Tibial artery (tissue), 4 donors: Measurements from ENCODE around the gene MRPL18.

Experiments used
- DNase-seq, 2 donors: peaks; one replicate each; pipeline ENCODE4 v3.0.0-alpha.2; 2019
- H3K27ac ChIP-seq, 2 donors: fragments of 200-600 bp; sonication (generic) in 1 of 2; 1 replicate in 1 of 2; 2 replicates in 1 of 2; pipeline ENCODE4 v1.5.1; 2018 to 2019; ENCODE audit warnings: mild to moderate bottlenecking in 1 of 2
- H3K27me3 ChIP-seq, 2 donors: fragments of 200-600 bp; sonication (generic) in 1 of 2; one replicate each; pipeline versions ENCODE4 v1.5.1 to v1.6.0; 2016 to 2019
- H3K36me3 ChIP-seq, 3 donors: fragments of 200-600 bp; sonication (generic) in 2 of 3; one replicate each; pipeline ENCODE4 v1.5.1; 2016 to 2019; ENCODE audit warnings: mild to moderate bottlenecking in 2 of 3
- H3K4me1 ChIP-seq, 4 donors: fragments of 200-600 bp; sonication (generic) in 2 of 4; 1 replicate in 3 of 4; 2 replicates in 1 of 4; pipeline ENCODE4 v1.5.1; 2016 to 2019
- H3K4me3 ChIP-seq, 2 donors: fragments of 200-600 bp; sonication (generic) in 1 of 2; 1 replicate in 1 of 2; 2 replicates in 1 of 2; pipeline ENCODE4 v1.5.1; 2018 to 2019; ENCODE audit warnings: mild to moderate bottlenecking in 2 of 2
- H3K9me3 ChIP-seq, 3 donors: fragments of 200-600 bp; sonication (generic) in 1 of 3; one replicate each; pipeline ENCODE4 v1.5.1; 2016 to 2019
- intact Hi-C: fragments of 100-400 bp; cut with DNase I; formaldehyde crosslinking; loops from one replicate; pipeline ENCODE4 v1.15.0; 2023; ENCODE audit warnings: low total_unique reads
- TF ChIP-seq, protein P1 (sequence below), 2 experiments: fragments of 200-600 bp in 1 of 2; fragments of 450-650 bp in 1 of 2; IDR thresholded peaks; one replicate each; pipeline ENCODE4 v1.5.1; 2017 to 2019; ENCODE audit warnings: antibody characterized with exemption in 2 of 2, mild to moderate bottlenecking in 1 of 2, moderate library complexity in 1 of 2

Gene MRPL18

DNA sequence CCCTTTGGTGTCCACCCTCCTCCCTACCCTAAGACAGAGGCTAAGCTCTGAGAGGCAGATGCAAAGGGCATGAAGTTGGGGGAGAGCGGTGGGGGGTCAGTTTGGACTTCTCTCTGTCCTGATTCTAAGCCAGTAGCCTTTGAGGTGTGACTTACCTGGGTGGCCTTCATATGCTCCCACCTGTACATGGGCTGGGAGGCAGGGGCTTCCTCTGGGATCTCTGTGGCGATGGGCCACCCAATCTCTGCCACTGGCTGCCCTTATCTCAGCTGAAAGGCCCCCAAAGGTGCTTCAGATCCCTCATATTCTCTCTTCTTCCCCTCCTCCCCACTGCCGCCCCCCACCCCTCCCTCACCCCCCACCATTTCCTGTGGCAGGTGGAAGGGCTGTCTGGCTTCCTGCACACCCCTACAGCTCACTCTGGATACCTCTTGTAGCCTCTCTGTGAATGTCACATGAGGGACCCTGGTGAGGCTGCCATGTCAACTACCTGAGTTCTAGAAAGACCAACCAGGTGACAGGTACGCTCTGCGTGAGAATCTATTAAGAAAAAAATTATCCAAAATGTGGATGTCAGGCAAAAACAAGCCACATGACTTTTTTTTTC, 43.8 kb downstream of the MRPL18 start:
- intact Hi-C loops = loop anchor here (5.0 kb wide), 1 partner anchor 42 kb away; the partner anchor contains the start of gene MRPL18
- Histone ChIP-seq H3K4me1 (peaks cover 0 to 53% (median 18%) of the 10 kb centered on the region in 4 donors), H3K4me3 (no peak overlapping the region), H3K9me3 (no peaks in the 10 kb centered on the region), H3K27me3 (no peaks in the 10 kb centered on the region), H3K36me3 (no peaks in the 10 kb centered on the region), H3K27ac (peak overlapping the region in 1 of 2 donors; percentile 12)
- TF ChIP-seq, protein P1, sequence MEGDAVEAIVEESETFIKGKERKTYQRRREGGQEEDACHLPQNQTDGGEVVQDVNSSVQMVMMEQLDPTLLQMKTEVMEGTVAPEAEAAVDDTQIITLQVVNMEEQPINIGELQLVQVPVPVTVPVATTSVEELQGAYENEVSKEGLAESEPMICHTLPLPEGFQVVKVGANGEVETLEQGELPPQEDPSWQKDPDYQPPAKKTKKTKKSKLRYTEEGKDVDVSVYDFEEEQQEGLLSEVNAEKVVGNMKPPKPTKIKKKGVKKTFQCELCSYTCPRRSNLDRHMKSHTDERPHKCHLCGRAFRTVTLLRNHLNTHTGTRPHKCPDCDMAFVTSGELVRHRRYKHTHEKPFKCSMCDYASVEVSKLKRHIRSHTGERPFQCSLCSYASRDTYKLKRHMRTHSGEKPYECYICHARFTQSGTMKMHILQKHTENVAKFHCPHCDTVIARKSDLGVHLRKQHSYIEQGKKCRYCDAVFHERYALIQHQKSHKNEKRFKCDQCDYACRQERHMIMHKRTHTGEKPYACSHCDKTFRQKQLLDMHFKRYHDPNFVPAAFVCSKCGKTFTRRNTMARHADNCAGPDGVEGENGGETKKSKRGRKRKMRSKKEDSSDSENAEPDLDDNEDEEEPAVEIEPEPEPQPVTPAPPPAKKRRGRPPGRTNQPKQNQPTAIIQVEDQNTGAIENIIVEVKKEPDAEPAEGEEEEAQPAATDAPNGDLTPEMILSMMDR (IDR thresholded peaks at IDR 0.05) = no peak
- peak in 1 of 2 donors; percentile 64 for DNase-seq

DNA sequence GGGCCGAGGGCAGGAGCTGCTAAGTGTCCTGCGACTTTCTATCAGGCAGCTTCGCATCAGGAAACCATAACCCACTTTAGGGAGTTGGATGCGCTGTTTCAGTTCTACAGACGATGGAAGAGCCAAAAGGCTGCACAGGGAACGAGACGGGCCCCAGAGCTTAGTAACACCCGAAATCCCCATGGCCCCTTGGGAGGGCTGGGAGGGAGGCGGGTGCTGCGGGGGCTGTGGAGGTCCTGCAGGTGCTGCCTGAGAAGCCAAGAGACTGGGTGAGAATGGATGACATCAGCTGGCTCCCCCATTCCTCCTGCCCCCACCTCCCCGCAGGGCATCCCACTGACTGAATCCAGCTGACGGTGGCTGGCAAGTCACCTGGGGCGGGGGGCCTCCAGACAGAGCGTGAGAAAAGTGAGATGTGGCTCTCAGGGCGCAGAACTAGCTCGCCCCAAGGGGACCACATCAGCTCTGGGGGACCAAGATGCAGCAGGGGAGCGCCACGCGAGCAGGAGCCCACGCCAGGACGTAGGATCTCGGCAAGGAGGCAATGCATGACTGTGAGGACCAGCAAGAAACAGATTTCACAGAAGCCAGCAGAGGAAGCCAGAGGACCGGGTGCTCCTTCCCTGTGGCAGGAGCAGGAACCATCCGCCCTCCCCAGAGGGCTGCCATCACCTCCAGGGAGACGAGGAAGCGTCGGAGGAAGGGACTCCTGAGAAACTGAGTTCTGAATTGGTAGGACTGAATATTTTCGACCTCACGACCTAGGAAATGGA, 46.6 kb downstream of the MRPL18 start:
- Histone ChIP-seq H3K27ac (peak overlapping the region; percentile 81 to 86), H3K4me1 (peaks cover 0 to 37% (median 15%) of the 10 kb centered on the region in 4 donors), H3K9me3 (no peaks in the 10 kb centered on the region), H3K27me3 (no peaks in the 10 kb centered on the region), H3K36me3 (no peaks in the 10 kb centered on the region), H3K4me3 (peak overlapping the region; percentile 36)
- intact Hi-C loops = no loop called here
- DNase-seq = peak in 1 of 2 donors; percentile 63
- TF ChIP-seq, protein P1 (IDR thresholded peaks at IDR 0.05) = no peak

DNA sequence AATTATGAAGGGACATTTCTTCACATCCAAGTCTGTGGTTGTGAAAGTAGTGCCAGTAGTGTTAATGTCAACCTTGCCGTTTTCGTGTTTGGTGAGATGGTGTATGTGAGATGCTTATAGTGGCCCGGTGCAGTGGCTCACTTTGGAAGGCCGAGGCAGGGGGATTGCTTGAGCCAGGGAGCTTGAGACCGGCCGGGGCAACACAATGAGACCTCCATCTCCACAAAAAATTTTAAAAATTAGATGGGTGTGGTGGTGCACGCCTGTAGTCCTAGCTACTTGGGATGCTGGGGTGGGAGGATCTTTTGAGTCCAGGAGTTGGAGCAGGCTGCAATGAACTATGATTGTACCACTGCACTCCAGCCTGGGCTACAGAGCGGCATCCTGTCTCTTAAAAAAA, 47.2 kb downstream of the MRPL18 start:
- Histone ChIP-seq H3K9me3 (no peaks in the 10 kb centered on the region), H3K4me1 (peaks cover 0 to 37% (median 15%) of the 10 kb centered on the region in 4 donors), H3K27ac (peak overlapping the region; percentile 81 to 86), H3K27me3 (no peaks in the 10 kb centered on the region), H3K36me3 (no peaks in the 10 kb centered on the region), H3K4me3 (no peak overlapping the region)
- peak in 1 of 2 donors; percentile 49 for DNase-seq
- intact Hi-C loops = no loop called here
- TF ChIP-seq, protein P1 (IDR thresholded peaks at IDR 0.05) = no peak

DNA sequence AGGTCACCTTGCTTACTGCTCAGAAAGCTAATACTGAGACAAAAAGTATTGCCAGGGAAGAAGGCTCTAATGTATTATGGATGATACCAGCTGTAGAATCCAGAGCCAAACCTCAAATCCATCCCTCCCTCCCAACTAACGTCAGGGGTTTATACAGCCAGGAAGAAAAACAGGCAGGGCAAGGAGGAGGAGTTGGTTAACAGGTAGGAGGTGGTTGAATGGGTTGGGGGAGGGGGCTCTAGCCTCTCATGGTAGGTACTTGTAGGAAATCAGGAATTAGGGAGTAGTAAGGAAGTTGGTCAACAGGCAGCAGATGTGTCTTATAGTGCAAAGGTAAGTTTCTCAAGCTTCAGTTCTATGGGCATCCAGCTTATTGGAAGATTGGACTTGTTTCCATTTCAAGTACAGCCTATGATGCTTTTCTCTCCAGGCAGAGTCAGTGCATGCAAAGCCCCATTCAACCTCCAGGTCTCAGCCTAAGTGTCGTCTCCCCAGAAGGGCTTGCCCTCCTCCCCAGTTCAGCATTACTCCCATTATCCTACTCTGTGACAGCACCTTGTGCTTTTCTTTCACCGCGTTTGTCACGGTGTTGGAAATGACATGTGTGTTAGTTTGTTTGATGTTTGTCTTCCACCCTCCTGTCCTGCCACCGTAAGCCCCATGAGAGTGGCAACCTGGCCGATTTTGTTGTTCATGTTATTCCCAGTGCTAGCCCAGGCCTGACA, 47.9 kb downstream of the MRPL18 start:
- TF ChIP-seq, protein P1 (IDR thresholded peaks at IDR 0.05) = no peak
- H3K9me3 ChIP-seq = no peaks in the 10 kb centered on the region
- intact Hi-C loops = no loop called here
- peak in 1 of 2 donors; percentile 32 for DNase-seq
- no peak overlapping the region for H3K27ac ChIP-seq
- H3K36me3 ChIP-seq = no peaks in the 10 kb centered on the region
- H3K4me3 ChIP-seq = no peak overlapping the region
- peaks cover 0 to 33% (median 14%) of the 10 kb centered on the region in 4 donors for H3K4me1 ChIP-seq
- no peaks in the 10 kb centered on the region for H3K27me3 ChIP-seq

DNA sequence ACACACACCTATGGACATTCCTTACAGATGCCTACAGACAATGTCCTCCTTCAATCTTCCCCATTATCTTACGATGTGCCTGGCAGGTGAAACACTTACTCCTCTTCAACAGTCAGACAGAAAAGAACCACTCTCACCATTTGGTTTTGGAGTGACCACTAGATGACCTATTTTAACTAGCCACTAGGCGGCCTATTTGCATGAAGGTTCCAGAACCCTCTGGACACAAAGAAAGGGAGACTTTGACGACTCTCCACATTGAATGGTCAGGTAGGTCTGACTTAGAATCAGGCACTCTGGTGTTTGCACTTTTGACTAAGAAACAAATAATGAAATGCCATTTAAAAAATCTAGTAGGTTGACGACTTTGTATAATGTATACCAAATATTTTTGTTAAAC, 51.8 kb downstream of the MRPL18 start:
- intact Hi-C loops = no loop called here
- H3K36me3 ChIP-seq = no peaks in the 10 kb centered on the region
- DNase-seq = no peak
- H3K27ac ChIP-seq = no peak overlapping the region
- no peaks in the 10 kb centered on the region for H3K27me3 ChIP-seq
- TF ChIP-seq, protein P1 (IDR thresholded peaks at IDR 0.05) = peak in 1 of 2 experiments; percentile 12
- H3K9me3 ChIP-seq = no peaks in the 10 kb centered on the region
- H3K4me3 ChIP-seq = no peak overlapping the region
- peaks cover 0 to 2% (median 0%) of the 10 kb centered on the region in 4 donors for H3K4me1 ChIP-seq
